LNCaP clone FGC (cell line): ENCODE data around the gene PLD1.
"Not testable (repeated sequence)": the region's sequence is repeated elsewhere in the genome, so short reads cannot be mapped to it uniquely, and the experiment has no call there.

Source experiments
- DNase-seq: peaks from one replicate; pipeline ENCODE4 v3.0.0-alpha.2; 2011; ENCODE audit warnings: low read depth
- H3K4me3 ChIP-seq: 2 replicates; pipeline ENCODE4 v1.5.1; 2011; ENCODE audit warnings: mild to moderate bottlenecking, low read depth, low read length, control low read depth
- TF ChIP-seq, protein P1 (sequence below): IDR thresholded peaks from 2 replicates; pipeline ENCODE4 v1.5.1; 2012; ENCODE audit warnings: mild to moderate bottlenecking; ENCODE audit not compliant: control insufficient read depth, insufficient read depth; ENCODE audit errors: extremely low read depth

Gene PLD1

DNA sequence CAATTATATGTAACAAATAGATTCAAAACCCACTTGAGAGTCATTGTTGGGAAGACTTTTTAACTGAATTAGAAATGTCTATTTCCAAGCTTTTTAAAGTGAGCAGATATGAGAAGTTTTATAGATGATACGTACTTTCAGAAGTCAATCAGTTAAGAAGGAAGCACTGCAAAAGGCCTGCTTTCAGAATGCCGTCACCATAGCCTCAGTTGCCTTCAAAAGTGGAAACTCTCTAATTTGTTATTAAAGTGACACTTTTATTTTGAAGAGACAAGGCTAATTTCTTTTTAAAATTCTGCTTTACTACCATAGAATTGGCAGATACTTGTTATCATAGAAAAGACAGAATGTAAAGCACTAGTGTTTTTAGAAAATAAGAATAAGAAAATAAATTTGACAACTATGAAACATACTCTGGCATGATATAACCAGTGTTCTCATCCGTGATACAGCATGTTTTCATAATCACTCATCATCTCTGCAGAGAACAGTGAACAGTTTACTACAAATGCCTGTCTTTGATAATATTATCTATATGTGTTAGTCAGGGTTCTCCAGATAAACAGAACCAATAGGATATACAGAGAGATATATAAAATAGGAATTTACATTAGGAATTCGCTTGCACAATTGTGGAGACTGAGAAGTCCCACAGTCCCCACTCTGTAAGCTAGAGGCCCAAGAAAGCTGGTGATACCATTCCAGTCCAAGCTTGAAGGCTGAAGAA lies 7.0 kb upstream of the PLD1 start:
- TF ChIP-seq, protein P1, sequence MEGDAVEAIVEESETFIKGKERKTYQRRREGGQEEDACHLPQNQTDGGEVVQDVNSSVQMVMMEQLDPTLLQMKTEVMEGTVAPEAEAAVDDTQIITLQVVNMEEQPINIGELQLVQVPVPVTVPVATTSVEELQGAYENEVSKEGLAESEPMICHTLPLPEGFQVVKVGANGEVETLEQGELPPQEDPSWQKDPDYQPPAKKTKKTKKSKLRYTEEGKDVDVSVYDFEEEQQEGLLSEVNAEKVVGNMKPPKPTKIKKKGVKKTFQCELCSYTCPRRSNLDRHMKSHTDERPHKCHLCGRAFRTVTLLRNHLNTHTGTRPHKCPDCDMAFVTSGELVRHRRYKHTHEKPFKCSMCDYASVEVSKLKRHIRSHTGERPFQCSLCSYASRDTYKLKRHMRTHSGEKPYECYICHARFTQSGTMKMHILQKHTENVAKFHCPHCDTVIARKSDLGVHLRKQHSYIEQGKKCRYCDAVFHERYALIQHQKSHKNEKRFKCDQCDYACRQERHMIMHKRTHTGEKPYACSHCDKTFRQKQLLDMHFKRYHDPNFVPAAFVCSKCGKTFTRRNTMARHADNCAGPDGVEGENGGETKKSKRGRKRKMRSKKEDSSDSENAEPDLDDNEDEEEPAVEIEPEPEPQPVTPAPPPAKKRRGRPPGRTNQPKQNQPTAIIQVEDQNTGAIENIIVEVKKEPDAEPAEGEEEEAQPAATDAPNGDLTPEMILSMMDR, result no peak

DNA sequence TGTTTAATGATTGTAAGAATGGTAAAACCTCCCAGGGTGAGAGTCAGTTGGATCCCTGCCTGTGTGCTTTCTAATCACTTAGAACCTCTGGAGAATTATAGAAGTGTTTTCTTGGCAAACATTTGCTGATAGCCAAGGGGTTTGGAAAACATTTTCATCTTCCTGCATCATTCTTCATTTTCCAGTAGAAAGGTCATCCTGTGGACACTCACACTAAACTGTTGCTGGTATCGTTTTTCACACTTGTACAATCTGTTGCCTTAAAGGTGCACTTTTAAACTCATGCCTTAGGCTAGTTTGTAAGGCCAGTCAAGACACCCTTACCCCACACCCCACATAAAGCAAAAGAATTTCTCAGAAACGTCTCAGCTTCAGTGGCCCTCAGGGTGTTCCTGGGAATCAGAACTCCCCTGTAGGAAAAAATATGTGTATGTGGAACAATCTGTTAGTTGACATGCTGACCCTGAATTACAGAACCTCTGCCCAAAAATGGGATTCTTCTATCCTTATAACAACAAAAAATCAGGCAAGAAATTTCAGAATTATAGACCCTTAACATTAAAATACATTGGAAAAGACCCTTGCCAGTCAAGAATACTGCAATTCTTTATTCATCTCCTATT lies 5.8 kb upstream of the PLD1 start:
- TF ChIP-seq, protein P1, result no peak
- DNase-seq, result no peak
- no peak overlapping the region for H3K4me3 ChIP-seq

More for the DNA sequence above, 7.0 kb upstream of the PLD1 start:
- DNase-seq, result no peak
- H3K4me3 ChIP-seq, result no peak overlapping the region

DNA sequence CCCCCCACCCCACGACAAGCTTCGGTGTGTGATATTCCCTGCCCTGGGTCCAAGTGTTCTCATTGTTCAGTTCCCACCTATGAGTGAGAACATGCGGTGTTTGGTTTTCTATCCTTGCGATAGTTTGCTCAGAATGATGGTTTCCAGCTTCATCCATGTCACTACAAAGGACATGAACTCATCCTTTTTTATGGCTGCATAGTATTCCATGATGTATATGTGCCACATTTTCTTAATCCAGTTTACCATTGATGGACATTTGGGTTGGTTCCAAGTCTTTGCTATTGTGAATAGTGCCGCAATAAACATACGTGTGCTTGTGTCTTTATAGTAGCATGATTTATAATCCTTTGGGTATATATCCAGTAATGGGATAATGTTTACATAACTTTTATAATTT lies 4.4 kb upstream of the PLD1 start:
- not testable (repeated sequence) for DNase-seq, H3K4me3 ChIP-seq

DNA sequence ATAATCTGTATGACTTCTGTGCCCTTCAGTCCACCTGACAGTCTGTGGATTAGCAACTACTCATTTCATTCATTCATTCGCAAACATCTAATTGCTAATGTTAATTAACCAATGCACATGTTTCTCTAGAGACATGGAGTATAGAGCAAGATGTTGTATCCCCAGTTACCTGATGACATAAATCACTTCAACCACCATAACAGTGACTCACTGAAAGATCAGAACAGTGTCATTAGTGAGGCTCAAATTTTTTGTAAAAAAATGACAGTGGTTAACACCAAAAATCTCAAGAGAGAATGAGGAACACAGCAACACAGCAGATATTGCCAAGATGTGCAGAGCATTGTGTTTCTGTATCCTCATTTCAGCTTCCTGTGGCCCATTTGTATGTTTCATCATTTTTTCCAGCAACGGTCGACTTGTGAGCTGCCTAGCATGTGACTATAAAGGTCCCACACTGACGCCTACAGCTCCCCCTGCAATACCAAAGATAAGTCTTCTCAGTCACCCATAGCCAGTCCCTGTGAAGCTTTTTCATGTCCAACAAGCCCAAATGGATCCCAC lies 3.7 kb upstream of the PLD1 start:
- no peak for DNase-seq
- TF ChIP-seq, protein P1, result no peak
- H3K4me3 ChIP-seq, result no peak overlapping the region

DNA sequence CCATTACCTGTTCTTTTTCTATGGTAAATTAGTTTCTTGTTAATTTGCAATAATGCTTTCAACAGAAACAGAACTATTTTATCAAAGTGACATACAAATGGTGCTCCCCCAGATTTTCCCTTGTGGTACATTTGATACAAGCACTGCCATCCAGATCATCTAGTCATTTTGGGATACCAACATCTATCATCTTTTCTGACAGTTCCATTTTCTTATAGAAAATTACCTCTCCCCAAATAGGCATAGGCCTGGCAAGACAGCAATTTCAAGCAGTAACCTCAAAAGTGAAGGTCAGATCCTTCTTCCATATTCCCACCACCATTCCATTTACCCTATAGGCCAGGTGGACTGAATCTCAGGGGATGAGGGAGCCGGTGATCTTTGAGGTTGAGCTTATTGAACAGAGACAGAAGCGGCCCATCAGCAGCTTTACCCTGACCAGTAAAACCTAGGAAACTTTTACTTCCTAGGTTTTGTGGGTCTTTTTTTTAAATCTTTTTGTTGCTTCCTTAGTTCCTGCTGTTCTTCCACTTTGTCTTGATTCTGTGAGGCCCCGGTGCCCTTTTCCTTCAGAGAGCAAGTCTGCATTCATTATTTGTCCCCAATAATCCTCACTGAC lies 3.1 kb upstream of the PLD1 start:
- DNase-seq, result no peak
- no peak overlapping the region for H3K4me3 ChIP-seq
- TF ChIP-seq, protein P1, result no peak

DNA sequence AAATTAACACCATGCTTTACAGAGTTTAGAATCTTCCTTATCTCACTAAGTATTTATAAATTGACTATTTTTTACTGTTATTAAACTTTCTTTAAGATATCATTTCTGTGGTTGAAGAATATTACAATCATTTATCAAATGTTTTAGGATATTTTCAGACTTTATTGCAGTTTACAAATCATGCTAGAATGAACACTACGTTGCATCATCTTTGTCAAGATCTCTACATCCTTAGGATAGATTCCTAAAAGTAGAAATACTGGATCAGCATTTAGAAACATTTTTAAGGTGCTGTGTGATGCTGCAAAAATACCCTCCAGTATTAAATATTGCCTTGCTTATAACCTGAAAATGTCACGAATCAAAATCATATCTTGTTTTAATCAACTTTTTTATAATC lies 2.5 kb upstream of the PLD1 start:
- TF ChIP-seq, protein P1, result no peak
- no peak for DNase-seq
- no peak overlapping the region for H3K4me3 ChIP-seq

DNA sequence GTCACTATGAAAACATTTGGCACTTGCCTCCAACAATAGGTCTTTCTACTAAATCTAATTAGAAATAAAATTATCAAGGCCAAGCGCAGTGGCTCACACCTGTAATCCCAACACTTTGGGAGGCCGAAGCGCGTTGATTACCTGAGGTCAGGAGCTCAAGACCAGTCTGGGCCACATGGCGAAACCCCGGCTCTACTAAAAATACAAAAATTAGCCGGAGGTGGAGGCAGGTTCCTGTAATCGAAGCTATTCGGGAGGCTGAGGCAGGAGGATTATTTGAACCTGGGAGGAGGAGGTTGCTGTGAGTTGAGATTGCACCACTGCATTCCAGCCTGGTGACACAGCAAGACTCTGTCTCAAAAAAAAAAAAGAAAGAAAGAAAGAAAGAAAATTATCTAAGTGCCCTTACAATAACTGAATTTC lies 1.6 kb upstream of the PLD1 start:
- H3K4me3 ChIP-seq, result no peak overlapping the region
- TF ChIP-seq, protein P1, result no peak
- DNase-seq, result no peak
